22Rv1 (cell line): ENCODE data around the gene SLC18B1.

ENCODE experiments used
- CTCF ChIP-seq: fragments of 450-650 bp; IDR thresholded peaks from 2 replicates; pipeline ENCODE4 v1.5.1; 2017; ENCODE audit warnings: mild to moderate bottlenecking
- ZFX ChIP-seq: fragments of 450-650 bp; IDR thresholded peaks from 2 replicates; pipeline ENCODE4 v1.6.1; 2017; ENCODE audit warnings: antibody characterized with exemption, borderline replicate concordance

DNA sequence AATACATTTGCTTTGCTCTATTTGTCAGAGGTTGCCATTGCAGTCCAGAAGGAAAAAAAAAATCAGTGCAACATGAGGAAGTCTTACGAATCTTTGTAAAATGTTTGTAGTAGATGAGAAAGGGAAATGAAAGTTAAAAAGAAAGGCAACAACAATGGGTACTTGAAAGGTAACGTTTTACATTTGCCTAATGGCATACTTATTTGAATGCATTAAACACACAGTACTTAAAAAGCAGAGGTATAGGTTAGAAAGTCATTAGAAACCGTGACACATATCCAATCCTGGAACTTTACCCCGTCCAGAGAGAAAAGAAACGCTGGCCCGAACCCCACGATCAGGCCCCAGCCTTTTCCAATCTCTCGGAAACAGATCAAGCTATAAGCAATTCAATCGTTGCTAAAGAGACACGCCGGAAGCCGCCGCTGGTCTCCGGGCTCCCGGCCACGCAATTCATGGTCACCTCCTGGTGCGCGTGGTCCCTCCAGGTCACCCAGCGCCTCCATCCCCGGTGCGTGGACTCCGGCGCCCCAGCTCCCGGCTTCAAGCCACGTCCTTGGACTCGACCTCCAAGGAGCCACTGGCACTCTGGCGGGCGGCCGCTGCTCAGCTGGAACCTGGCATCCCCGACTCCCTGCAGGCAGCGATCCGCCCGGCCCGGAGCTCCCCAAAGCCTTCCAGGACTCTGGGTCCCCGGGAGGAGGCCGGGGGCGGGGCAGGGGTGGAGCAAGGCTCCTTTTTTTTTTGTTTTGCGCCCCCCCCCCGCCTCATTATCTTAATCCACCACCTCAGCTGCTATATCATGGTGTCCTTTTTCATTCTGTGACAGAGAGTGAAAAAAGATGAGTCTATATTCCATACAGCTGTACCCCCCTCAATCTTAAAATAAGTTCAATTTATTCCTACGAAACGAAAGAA, at the start of gene SLC18B1:
- TF ChIP-seq CTCF: no peak
- TF ChIP-seq ZFX: no peak
